ENCODE data around the gene AGBL1. TPM values are rescaled to one million over a fixed set of nuclear protein-coding genes. Genes with fewer than 3 reads are reported as not detected.

The AGBL1 gene
- total and polyA plus RNA-seq, 2 donors (not counting 1 experiment from before 2014, with no cell fraction given) = not detected

DNA sequence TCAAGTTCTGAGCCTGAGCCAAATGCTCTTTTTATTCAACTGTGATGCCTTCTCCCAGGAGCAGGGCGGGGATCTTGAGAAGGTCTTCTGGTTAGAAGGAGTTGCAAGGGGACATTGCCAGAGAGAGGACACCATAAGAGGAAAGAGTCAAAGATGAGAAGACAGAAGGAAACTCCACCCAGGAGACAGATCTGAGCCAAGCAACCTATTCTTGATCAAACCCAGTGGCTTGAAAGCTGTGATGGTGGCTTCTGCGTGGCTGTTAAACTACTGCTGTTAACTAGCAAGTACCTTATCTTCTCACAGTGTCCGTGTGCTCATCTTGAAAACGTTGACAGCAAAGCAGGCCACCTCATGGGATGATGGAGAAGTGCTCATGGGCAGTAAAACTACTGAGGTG is 19.8 kb upstream of the AGBL1 start:
- H3K9me3 ChIP-seq (ENCODE audit: control extremely low read depth in 1 of 3, control insufficient read depth in 2 of 3, insufficient read depth in 1 of 3, low read length in 2 of 3) = no peaks in the 10 kb centered on the region
- no peak overlapping the region for H3K4me2 ChIP-seq (replicated peaks; ENCODE audit: low read depth, low read length, poor library complexity, severe bottlenecking)
- H3K4me3 ChIP-seq (ENCODE audit: control extremely low read depth in 1 of 5, extremely low read depth in 1 of 5, insufficient read depth in 1 of 5, low read depth in 2 of 5, low read length in 4 of 5) = no peak overlapping the region
- ChIA-PET POLR2A (no interaction called here), CTCF (no interaction called here)
- WGBS (ENCODE audit: insufficient coverage) = 62% methylated on average over 3 of the region's 4 CpGs
- ATAC-seq (ENCODE audit: low read depth) = no peak
- no peak overlapping the region for H3K27ac ChIP-seq (ENCODE audit: low read length in 2 of 2)
- no peak overlapping the region for H3K4me3 Mint-ChIP-seq
- no peak overlapping the region for H2AFZ ChIP-seq (ENCODE audit: insufficient read depth, low read depth, low read length, poor library complexity, severe bottlenecking)
- no peak overlapping the region for H3K27ac Mint-ChIP-seq
- H3K4me1 Mint-ChIP-seq = no peaks in the 10 kb centered on the region
- intact Hi-C loops (cut with micrococcal nuclease) = no loop called here
- no peak for DNase-seq
- no peaks in the 10 kb centered on the region for H3K36me3 ChIP-seq (replicated peaks in 1 of 2; ENCODE audit: control extremely low read depth in 1 of 2, control insufficient read depth in 1 of 2, extremely low read depth in 1 of 2, insufficient read depth in 2 of 2, low read length in 1 of 2)
- no peaks in the 10 kb centered on the region for H4K20me1 ChIP-seq (ENCODE audit: control insufficient read depth, insufficient read depth, low read length, poor library complexity, severe bottlenecking)
- H3K9me3 Mint-ChIP-seq (ENCODE audit: insufficient read depth) = no peaks in the 10 kb centered on the region
- peaks cover 5% of the 10 kb centered on the region for H3K27me3 Mint-ChIP-seq
- H3K27me3 ChIP-seq (replicated peaks in 1 of 4; ENCODE audit: control extremely low read depth in 1 of 4, control insufficient read depth in 3 of 4, insufficient read depth in 4 of 4, low read length in 3 of 4) = peaks cover 0 to 2% (median 0%) of the 10 kb centered on the region in 4 experiments
- H3K79me2 ChIP-seq (ENCODE audit: control insufficient read depth, insufficient read depth, low read length) = no peaks in the 10 kb centered on the region
- H3K4me1 ChIP-seq (ENCODE audit: control insufficient read depth in 2 of 2, insufficient read depth in 2 of 2, low read length in 2 of 2) = no peaks in the 10 kb centered on the region
- no peak overlapping the region for H3K9ac ChIP-seq (ENCODE audit: low read length)
- TF ChIP-seq, protein P1, sequence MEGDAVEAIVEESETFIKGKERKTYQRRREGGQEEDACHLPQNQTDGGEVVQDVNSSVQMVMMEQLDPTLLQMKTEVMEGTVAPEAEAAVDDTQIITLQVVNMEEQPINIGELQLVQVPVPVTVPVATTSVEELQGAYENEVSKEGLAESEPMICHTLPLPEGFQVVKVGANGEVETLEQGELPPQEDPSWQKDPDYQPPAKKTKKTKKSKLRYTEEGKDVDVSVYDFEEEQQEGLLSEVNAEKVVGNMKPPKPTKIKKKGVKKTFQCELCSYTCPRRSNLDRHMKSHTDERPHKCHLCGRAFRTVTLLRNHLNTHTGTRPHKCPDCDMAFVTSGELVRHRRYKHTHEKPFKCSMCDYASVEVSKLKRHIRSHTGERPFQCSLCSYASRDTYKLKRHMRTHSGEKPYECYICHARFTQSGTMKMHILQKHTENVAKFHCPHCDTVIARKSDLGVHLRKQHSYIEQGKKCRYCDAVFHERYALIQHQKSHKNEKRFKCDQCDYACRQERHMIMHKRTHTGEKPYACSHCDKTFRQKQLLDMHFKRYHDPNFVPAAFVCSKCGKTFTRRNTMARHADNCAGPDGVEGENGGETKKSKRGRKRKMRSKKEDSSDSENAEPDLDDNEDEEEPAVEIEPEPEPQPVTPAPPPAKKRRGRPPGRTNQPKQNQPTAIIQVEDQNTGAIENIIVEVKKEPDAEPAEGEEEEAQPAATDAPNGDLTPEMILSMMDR (IDR thresholded peaks at IDR 0.05) = no peak
- no peak for TF ChIP-seq EZH2 (IDR thresholded peaks at IDR 0.05; ENCODE audit: borderline replicate concordance, insufficient read depth, low read depth, low read length, poor library complexity, severe bottlenecking)

- POLR2A ChIA-PET = no interaction called here
- peaks cover 5% of the 10 kb centered on the region for H3K27me3 Mint-ChIP-seq
Observed at GRCh38 chr15:86060674-86061073, 19.0 kb upstream of the AGBL1 start.

More at GRCh38 chr15:86060674-86061073, 19.0 kb upstream of the AGBL1 start:
- H2AFZ ChIP-seq (ENCODE audit: insufficient read depth, low read depth, low read length, poor library complexity, severe bottlenecking) = no peak overlapping the region
- TF ChIP-seq, protein P1 (IDR thresholded peaks at IDR 0.05) = no peak
- TF ChIP-seq EZH2 (IDR thresholded peaks at IDR 0.05; ENCODE audit: borderline replicate concordance, insufficient read depth, low read depth, low read length, poor library complexity, severe bottlenecking) = no peak
- DNase-seq (no peak), ATAC-seq (ENCODE audit: low read depth) (no peak)
- no peaks in the 10 kb centered on the region for H3K36me3 ChIP-seq (replicated peaks in 1 of 2; ENCODE audit: control extremely low read depth in 1 of 2, control insufficient read depth in 1 of 2, extremely low read depth in 1 of 2, insufficient read depth in 2 of 2, low read length in 1 of 2)
- H3K27ac ChIP-seq (ENCODE audit: low read length in 2 of 2) = no peak overlapping the region
- no peaks in the 10 kb centered on the region for H4K20me1 ChIP-seq (ENCODE audit: control insufficient read depth, insufficient read depth, low read length, poor library complexity, severe bottlenecking)
- no peaks in the 10 kb centered on the region for H3K4me1 ChIP-seq (ENCODE audit: control insufficient read depth in 2 of 2, insufficient read depth in 2 of 2, low read length in 2 of 2)
- H3K9me3 ChIP-seq (ENCODE audit: control extremely low read depth in 1 of 3, control insufficient read depth in 2 of 3, insufficient read depth in 1 of 3, low read length in 2 of 3) = no peaks in the 10 kb centered on the region
- WGBS (ENCODE audit: insufficient coverage) = 33% methylated on average over 1 of the region's 3 CpGs
- Mint-ChIP-seq H3K27ac (no peak overlapping the region), H3K4me3 (no peak overlapping the region), H3K9me3 (ENCODE audit: insufficient read depth) (no peaks in the 10 kb centered on the region), H3K4me1 (no peaks in the 10 kb centered on the region)
- peaks cover 0 to 2% (median 0%) of the 10 kb centered on the region in 4 experiments for H3K27me3 ChIP-seq (replicated peaks in 1 of 4; ENCODE audit: control extremely low read depth in 1 of 4, control insufficient read depth in 3 of 4, insufficient read depth in 4 of 4, low read length in 3 of 4)
- H3K9ac ChIP-seq (ENCODE audit: low read length) = no peak overlapping the region
- CTCF ChIA-PET = no interaction called here
- H3K4me2 ChIP-seq (replicated peaks; ENCODE audit: low read depth, low read length, poor library complexity, severe bottlenecking) = no peak overlapping the region
- no peak overlapping the region for H3K4me3 ChIP-seq (ENCODE audit: control extremely low read depth in 1 of 5, extremely low read depth in 1 of 5, insufficient read depth in 1 of 5, low read depth in 2 of 5, low read length in 4 of 5)
- intact Hi-C loops (cut with micrococcal nuclease) = no loop called here
- H3K79me2 ChIP-seq (ENCODE audit: control insufficient read depth, insufficient read depth, low read length) = no peaks in the 10 kb centered on the region

Measured in B cell (primary cell).